ENCODE results near the gene HPGDS.

The HPGDS gene

GRCh38 chr4:94262163-94263016 is 80.2 kb downstream of the HPGDS start:
- no peak for DNase-seq (ENCODE audit: low read depth in 1 of 2, low spot score in 1 of 2)

- DNase-seq (ENCODE audit: low read depth in 1 of 2, low spot score in 1 of 2): no peak
Measured at GRCh38 chr4:94256828-94257227, 85.8 kb downstream of the HPGDS start.

- DNase-seq (ENCODE audit: low read depth in 1 of 2, low spot score in 1 of 2): no peak
Measured at GRCh38 chr4:94256144-94256783, 86.4 kb downstream of the HPGDS start.

DNA sequence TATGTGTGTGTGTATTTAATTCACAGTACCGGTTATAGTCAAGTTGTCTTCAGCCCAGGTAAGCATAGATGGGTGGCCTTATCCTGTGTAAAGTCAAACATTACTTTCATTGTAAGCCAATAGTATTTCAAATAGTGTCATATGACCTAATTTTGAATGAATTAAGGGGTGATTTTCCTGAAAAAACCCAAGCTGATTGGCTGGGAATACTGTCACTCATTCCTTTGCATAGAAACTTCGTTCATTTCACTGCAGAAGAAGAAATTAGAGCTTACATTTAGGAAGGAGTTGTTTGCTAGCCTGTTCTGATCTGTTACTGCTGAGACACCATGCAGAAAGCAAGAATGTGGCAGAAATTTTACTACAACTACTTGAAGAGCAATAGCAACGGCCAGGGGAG is 89.6 kb downstream of the HPGDS start:
- no peak for DNase-seq (ENCODE audit: low read depth in 1 of 2, low spot score in 1 of 2)

- no peak for DNase-seq (ENCODE audit: low read depth in 1 of 2, low spot score in 1 of 2)
Measured at GRCh38 chr4:94251094-94251493, 91.5 kb downstream of the HPGDS start.

Measured in activated CD4-positive, alpha-beta T cell treated with anti-CD3 and anti-CD28 coated beads, Interleukin-2, amount 50 U/mL, for 24 hours (primary cell).